GM18498 (cell line): ENCODE results near the gene NNMT.

Experiments used
- ATAC-seq: cut with Tn5 transposase; IDR thresholded peaks from one replicate; pipeline ENCODE4 v1.9.1; 2021; ENCODE audit warnings: mild to moderate bottlenecking, moderate library complexity; ENCODE audit not compliant: unreplicated experiment

NNMT gene

DNA sequence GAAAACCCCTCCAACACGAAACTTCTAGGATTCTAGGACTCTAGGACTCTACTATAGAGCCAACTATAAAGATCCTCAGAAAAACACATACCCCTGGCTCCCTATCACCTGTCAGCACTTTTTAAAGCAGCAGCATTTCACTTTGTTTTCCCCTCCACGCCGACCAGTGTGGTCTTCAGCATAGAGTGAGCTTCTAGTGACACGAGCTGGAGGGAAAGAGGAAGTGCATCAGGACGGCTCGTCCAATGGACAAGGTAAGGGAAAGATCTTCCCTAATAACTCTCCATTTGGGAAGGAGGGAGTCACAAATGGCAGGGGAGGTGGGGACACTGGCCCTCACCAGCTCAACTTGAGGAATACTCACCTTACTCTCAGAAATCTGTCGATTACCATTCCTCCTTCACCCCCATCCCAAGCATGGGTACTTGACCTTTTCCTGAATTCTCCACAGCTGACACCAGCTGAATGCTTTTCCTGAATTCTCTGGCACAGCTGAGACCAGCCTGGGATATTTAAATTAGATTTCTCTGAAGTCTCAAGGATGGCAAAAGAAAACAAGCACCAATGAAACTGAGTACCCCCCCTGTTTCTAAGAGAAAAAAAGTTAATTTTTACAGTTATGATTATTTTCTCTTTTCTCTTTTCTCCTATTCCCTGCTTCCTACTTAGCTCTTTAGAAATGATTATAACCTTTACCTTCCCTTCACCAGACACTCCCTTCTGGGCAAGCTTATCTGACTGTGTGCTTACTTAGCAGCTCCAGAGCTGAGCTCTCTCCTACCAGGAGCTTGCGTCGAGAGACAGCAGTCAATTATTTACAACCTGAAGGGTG, 33.3 kb upstream of the NNMT start:
- ATAC-seq, result no peak

DNA sequence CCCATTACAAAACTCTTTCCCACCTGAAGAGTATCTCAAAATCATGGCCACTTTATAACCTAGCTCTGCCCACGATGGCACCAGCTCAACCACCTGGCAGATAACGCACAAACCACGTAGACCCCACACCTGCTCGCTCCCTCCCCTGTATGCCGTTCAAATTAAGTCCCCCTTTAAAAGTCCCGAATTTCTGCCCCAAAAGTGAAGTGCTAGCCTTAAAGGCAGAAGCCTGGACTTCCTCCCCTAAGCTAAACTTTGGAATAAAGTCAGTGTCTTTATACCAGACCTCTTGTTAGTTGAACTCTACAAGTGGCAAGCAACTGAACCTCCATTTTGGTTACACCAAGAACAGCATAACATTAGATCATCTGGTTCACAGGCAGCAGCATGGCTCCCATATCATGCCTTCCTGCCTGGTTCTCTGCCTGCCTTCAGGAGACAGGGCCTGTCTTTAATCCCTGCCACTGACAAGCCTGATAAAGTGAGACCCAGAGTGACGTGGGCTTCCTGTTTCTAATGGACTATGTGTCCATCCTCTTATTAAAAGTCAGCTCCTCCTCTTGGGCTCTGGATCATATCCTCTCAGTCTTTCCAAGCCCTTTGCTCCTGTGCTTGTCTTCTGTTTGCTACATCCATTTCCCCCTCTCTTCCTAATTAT, 32.6 kb upstream of the NNMT start:
- no peak for ATAC-seq

DNA sequence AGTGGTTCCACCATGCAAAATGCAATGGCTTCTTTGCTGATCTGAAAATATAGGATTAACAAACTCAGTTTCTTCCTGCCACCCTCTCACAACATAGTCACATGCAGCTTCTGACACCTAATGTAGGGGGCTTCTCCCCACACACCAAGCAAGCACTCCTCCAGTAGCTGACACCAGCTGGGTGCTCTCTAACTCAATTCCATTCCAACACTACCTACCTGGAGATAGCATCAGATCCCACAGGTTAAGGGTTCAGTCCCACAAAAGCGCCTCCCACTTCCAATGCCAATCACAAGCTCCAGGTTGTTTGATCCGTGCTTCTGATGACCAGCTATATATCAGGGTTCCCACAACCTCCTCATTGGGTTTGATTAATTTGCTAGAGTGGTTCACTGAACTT, 31.8 kb upstream of the NNMT start:
- ATAC-seq, result no peak

DNA sequence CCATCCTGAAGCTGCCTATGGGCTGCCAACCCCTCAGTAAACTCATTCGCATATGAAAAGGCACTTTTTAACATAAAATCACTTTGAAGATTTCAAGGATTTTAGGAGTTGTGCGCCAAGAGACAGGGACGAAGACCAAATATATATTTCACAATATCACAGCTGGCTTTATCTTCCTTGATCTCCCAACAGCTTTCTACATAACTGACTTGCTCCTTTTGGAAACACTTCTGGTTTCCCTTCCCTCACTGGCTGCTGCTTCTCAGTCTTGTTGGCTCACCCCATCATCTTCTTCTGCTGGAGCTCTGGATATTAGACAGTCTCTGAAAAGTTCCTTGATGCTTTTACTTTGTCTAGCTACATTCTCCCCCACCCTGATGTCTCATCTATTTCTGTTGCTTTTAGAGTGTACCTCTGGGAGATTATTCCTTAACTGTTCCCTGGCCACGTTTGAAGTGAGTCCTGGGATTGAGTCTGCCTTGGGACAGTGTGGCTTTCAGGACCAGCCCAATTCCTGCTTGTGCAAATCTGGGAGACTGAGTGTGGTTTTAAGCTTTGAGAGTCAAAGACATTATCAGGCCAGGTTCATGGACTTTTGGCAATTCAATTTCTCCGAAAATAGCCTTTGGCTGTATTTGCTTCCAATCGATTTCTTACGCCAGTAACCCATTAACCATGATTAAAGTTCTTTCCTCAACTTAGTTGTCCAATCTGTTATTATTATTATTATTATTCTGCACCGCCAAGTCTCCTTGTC, 30.9 kb upstream of the NNMT start:
- ATAC-seq, result no peak

DNA sequence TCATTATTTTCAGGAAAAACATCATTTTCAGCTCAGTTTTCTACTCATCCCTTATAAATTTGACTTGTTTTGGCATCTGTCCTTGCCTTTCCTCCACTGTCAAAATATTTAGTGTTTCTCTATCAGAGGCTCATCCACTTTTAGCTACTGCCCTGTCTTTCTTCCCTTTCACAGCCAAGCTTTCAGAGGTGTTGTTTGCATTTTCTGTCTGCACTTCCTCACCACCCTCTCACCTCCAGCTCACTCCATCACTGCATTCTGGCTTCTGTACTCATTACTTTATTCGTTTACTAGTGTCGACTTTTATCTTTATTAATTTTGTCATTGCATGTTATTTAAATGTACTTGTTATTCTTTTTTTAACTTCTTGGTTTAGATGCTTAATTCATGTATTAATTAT, 26.7 kb upstream of the NNMT start:
- ATAC-seq, result no peak

DNA sequence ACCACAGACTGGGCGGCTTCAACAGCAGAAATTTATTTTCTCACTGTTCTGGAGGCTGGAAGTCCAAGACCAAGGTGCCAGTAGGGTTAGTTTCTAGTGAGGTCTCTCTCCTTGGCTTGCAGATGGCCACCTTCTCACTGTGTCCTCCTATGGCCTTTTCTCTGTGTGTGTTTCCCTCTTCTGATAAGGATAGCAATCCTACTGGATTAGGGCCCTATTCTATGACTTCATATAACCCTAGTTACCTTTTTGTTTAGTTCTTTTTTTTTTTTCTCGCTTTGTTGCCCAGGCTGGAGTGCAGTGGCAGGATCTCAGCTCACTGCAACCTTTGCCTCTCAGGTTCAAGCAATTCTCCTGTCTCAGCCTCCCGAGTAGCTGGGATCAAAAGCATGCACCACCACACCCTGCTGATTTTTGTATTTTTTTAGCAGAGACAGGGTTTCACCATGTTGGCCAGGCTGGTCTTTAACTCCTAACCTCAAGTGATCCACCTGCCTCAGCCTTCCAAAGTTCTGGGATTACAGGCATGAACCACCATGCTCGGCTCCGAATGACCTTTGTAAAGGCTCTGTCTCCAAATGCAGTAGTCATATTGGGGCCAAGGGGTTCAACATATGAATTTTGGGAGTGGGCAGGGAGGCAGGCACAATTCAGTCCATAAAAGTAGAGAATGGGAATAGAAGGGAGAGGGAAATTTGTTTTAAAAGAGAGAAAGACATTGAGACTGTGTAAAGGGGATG, 25.5 kb upstream of the NNMT start:
- ATAC-seq, result no peak

DNA sequence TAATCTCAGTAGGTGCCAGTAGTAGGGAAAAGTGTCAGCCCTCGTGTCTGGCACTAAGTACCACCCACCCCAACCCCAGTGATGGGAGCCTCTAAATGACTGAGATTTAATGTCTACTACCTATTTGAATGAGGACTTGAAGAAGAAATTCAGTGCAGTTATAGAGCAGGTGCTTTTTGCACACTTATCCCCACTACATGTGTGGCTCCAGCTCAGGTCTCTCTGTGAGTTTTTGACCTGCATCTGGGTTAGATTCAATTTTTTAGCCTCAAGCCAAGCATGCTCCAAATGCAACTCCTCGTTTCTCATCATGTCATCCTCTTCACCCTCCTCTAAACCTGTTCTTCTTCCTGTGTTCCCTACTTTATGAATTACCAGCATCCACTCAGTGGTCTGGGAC, 24.9 kb upstream of the NNMT start:
- no peak for ATAC-seq

DNA sequence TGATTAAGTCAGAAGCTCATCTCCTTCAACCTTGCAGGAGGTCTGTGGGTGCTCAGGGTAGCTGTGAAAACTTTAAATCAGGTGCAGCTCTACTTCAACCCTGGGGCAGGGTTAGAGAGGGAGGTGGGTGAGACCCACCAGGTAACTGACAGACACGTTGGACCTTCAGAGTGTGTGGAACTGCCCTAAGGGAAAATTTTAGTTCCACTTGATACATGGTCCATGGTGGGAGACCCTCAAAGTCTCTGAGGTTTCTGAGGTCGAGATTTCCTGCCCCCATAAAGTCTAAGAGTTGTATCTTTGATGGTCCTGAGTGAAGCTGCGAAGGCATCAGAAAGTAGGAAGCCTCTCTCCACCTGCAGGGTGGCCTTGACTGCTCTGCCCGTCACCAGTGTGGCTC, 23.9 kb upstream of the NNMT start:
- ATAC-seq, result no peak

DNA sequence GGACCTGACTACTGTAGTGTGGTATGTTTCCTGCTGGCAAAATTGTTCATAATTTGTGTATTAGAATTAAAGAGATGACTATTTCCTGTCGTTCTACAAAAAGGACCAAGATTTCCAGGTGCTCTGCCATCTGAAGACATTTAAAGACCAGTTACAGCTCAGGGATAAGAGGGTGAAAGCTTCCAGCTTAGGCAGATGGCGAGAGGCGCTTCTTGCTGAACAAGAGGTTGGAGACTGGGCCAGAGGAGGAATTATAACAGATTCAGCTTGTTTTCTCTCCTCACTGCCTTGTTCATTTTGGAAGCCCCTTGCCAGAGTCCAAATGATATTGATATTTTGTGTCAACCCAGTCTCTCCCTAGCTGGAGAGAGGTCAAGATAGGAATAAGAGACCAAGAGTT, 23.1 kb upstream of the NNMT start:
- ATAC-seq, result no peak

DNA sequence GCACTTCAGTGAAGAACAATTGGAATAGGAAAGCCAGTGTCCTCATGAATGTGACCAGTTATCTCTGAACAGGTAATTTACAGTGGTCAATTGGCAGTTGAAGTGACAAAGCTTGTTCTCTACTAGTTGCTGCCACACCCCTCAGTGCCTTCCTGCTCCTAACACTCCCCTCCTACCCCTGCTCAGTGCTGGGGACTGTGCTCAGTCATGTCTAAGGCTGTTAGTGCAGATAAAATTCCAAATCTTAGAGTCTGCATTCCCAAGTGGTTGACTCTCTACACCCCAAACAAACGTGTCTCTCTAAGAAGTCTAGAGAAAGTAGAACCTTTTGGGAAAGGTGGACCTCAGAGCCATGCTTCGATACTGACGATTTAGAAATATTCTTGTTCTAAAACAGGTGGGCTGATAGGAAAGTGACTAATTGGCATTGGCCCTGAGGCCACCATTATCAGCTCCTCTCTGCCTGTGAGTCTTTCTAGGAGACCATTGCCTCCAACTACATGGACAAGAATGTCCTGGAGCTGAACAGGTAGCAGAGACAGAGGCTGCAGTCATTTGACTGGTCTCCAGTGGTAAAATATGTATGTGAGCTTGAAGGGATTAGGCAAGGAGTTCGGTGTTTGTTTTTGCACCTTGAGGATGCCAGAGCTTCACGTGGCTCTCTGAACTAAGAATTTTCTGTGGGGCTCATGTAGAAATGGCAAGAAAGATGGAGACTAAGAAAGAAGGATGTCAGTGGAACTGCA, 22.1 kb upstream of the NNMT start:
- ATAC-seq, result no peak

DNA sequence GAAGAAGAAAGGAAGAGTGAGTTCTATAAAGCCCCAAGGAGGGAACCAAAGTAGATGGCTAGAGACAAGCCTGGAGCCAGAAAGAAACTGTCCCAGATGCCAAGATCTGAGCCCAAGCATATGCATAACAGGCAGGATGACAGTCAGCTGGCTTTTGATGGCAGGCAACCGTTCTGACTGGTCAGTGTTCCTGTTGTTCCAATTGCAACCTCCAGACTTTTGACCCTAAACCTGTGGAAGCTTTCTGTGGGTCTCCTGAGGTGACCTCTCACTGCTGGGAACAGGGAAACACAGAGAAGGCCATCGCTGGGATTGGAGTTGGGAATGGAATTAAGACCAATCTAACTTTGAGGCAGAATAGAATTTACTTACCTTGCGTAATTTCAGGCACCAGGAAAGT, 21.6 kb upstream of the NNMT start:
- ATAC-seq, result no peak

DNA sequence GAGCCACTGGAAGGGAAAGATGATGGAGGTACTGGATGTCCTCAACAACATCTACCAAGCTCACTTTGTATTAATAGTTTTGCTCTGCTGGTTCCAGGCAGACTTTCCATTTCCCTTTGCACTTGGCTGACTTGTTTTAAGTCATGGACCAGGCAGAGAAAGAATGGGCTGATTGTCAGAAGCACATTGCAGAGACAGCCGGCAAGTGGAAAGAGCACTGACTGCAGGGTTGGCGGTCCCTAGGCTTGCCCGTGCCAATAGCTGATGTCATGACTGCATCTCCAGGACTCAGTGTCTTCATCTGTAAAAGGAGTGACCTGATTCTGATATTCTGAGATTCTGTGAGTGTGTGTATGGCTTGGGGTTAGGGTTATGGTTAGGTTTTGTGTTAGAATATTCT, 20.9 kb upstream of the NNMT start:
- no peak for ATAC-seq

DNA sequence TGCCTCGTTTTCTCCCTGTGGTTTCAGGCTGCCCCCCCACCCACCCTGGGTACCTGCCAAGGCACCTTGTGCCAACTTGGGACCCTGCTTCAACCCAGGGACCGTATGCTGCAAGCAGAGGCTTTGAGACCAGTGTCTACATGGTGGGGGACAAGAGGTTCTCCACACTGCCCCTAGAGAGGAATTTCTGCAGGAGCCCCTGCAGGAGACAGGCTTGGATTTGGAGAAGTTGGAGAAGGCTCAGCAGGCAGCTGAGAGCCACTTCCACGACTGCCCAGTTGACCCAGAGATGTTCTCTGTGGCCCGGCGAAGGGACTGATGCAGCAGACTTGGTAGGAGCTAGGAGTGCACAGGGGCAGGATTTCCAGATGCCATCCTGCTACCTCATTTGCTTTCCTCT, 20.1 kb upstream of the NNMT start:
- ATAC-seq, result no peak

DNA sequence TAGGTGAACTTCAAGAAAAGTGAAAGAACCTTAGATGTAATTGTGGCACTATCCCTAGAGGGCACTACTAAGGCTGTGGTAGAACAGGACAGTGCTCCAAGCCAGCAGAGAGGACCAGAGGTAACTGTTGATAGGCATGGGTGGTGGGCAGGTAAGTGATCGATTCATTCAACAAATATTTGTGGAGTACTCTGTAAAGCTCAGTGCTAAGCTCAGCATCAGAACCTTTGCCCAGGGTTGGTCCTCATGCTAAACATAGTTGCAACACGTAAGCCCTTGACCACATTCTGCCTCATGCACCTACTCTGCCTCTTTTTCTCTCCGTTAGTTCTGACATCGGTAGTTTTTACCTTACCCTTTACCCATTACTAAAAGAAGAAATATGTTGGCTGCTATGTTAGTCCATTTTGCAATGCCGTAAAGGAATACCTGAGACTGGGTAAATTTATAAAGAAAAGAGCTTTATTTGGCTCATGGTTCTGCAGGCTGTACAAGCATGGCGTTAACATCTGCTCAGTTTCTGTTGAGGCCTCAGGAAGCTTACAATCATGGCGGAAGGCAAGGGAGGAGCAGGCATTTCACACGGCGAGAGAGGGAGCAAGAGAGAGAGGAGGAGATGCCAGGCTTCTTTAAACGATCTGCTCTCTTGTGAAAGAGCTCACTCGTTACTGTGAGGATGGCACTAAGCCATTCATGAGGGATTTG, 18.4 kb upstream of the NNMT start:
- ATAC-seq, result no peak

DNA sequence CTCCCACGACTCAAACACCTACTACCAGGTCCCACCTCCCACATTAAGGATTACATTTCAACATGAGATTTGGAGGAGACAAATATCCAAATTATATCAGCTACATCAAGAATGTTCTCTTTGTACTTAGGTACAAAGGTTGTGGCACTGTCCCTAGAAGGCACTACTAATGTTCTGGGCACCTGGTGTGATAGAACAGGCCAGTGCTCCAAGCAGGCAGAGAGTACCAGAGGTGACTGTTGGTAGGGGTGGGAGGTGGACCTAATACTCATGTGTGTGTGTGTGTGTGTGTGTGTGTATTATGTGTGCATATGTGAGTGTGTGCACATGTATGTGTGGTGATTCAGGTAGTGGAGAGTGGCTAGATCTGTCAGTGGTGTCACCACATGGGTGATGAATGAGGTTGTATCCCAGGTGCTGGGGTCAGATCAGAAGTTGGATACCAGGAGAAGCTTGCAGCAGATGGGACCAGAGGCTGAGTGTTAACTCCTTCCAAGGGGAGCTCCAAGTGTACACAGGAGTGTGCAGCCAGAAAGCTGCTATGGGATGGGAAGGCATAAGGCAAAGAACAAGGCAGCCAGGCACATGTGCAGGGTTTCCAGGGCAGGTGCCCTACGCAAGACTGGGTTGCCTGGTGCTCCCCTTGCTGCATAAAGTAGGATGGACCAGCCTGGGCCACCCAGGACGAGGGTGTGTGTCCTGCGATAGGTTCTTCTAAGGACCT, 17.7 kb upstream of the NNMT start:
- ATAC-seq, result no peak

DNA sequence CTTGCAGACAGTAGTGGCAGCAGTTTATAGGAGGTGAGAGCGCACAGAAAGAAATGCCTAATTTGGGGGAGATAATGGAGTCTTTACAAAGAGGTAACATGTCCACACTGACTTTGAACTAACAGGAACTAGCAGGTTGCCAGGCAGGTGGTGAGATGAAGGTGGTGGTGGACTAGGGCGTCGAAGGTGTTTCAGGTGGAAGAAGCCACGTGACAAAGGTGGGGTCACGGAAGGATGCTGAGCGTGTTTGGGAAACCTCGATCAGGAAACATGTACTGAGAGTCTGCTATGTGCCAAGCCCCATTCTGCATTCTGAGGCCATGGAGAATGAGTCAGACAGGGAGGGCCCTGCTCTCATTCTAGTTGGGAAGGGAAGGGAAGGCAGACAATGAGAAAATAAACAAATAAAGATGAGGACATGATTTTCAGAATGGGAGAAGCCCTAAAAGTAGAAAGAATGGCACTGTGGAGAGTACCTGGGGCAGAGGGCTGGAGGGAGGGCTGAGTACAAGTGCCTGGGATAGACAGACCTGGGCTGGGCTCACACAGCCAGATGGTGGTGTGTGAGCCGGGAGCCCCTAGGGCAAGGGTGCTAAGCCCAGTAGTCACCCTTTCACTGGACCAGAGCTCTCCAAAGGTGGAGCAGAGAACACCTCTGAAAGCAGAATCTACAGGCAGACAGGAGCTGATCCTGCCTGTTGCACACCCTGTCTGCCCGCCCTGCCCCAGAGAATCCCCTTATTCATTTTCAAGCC, 16.2 kb upstream of the NNMT start:
- ATAC-seq, result no peak

DNA sequence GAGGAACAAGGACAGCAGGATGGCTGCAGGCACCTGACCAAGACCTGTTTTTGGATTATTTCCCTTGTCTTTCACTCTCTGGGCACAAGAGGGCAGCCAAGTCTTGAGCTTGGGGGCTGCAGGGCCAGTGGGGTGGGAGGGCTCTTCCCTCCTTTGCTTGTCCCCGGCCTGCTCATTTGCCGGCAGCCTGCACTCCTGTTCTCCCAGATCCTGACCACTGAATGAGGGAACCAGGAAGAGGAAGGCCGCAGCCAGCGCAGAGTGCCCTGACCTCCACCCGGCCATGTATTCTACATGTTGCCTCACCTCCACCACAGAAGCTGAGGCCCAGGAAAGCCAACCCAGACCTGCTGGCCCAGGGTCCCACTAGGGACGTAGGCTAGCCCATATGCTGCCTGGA, 15.5 kb upstream of the NNMT start:
- ATAC-seq, result no peak

DNA sequence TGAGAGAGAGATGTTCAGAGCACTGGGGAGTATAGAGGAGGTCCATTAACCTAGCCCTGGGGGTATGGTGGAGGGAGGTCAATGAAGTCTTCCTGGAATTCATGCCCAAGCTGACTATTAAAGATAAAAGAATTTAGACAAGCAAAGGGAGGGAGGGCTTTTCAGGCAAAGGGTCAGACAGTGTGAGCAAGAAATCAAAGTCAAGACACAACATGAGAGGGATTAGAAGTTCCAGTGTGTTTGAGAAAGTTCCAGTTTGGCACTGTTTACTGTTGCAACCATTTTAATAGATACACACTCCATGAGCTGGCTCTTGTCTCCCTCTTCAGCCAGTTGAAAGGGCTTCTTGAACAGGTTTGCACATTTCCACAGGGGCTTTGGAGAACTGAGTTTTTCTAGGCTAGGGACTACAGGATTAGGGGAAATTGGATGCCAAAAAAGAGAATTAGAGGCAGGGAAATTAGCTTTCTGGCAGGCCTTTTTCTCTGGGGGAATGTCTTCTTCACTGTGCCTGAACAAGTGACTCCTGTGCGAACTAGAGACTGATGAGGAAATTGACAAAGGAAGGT, 14.7 kb upstream of the NNMT start:
- no peak for ATAC-seq
